Parathyroid adenoma (tissue), 2 donors: ENCODE results near the gene RNF32.
"Not testable (repeated sequence)": the region's sequence is repeated elsewhere in the genome, so short reads cannot be mapped to it uniquely, and the experiment has no call there.

Experiments used
- H2AFZ ChIP-seq: fragments of 300-600 bp; sonication (generic); one replicate; pipeline ENCODE4 v1.7.0; 2017; ENCODE audit warnings: antibody characterized with exemption, mild to moderate bottlenecking
- H3K27ac ChIP-seq: fragments of 300-600 bp; sonication (generic); one replicate; pipeline ENCODE4 v1.7.0; 2017
- H3K27me3 ChIP-seq: fragments of 300-600 bp; sonication (generic); one replicate; pipeline ENCODE4 v1.7.0; 2017; ENCODE audit warnings: low read length; ENCODE audit not compliant: control insufficient read depth, insufficient read depth
- H3K36me3 ChIP-seq: fragments of 300-600 bp; sonication (generic); one replicate; pipeline ENCODE4 v1.7.0; 2017; ENCODE audit warnings: low read length; ENCODE audit not compliant: control insufficient read depth, insufficient read depth
- H3K4me1 ChIP-seq: fragments of 300-600 bp; sonication (generic); one replicate; pipeline ENCODE4 v1.7.0; 2017; ENCODE audit warnings: control low read depth
- H3K4me2 ChIP-seq: fragments of 300-600 bp; sonication (generic); one replicate; pipeline ENCODE4 v1.7.0; 2017; ENCODE audit warnings: low read length
- H3K4me3 ChIP-seq: fragments of 300-600 bp; sonication (generic); one replicate; pipeline ENCODE4 v1.7.0; 2017; ENCODE audit warnings: low read depth, low read length
- H3K79me2 ChIP-seq: fragments of 300-600 bp; sonication (generic); one replicate; pipeline ENCODE4 v1.7.0; 2017; ENCODE audit warnings: control low read depth
- H3K9ac ChIP-seq: fragments of 300-600 bp; sonication (generic); one replicate; pipeline ENCODE4 v1.7.0; 2017; ENCODE audit warnings: mild to moderate bottlenecking
- H3K9me3 ChIP-seq: fragments of 300-600 bp; sonication (generic); one replicate; pipeline ENCODE4 v1.7.0; 2017; ENCODE audit warnings: low read length; ENCODE audit not compliant: control insufficient read depth
- CTCF ChIP-seq: fragments of 300-600 bp; sonication (generic); IDR thresholded peaks from one replicate; pipeline ENCODE4 v1.7.0; 2017; ENCODE audit warnings: antibody characterized with exemption, mild to moderate bottlenecking
- donor health status: primary hyperparathyroidism.

Gene RNF32

GRCh38 chr7:156642306-156643045 lies 1.9 kb downstream of the RNF32 start:
- H3K4me3 ChIP-seq = no peak overlapping the region
- no peak for TF ChIP-seq CTCF
- no peaks in the 10 kb centered on the region for H3K4me1 ChIP-seq
- H3K9me3 ChIP-seq = no peaks in the 10 kb centered on the region
- H3K4me2 ChIP-seq = no peak overlapping the region
- H3K27ac ChIP-seq = no peak overlapping the region
- no peaks in the 10 kb centered on the region for H3K79me2 ChIP-seq
- no peaks in the 10 kb centered on the region for H3K36me3 ChIP-seq
- no peaks in the 10 kb centered on the region for H3K27me3 ChIP-seq
- H3K9ac ChIP-seq = no peak overlapping the region
- no peak overlapping the region for H2AFZ ChIP-seq

DNA sequence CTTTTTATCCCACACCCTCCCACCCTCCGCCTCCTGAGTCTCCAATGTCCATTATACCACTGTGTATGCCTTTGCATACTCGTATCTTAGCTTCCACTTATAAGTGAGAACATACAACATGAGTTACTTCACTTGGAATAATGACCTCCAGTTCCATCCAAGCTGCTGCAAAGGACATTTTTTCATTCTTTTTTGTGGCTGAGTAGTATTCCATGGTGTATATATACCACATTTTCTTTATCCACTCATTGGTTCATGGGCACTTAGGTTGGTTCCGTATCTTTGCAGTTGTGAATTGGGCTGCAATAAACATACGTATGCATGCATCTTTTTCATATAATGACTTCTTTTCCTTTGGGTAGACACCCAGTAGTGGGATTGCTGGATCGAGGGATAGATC lies 6.8 kb downstream of the RNF32 start:
- H3K79me2 ChIP-seq, H3K9ac ChIP-seq, H3K4me2 ChIP-seq, H3K9me3 ChIP-seq, H3K36me3 ChIP-seq, H3K4me3 ChIP-seq, H3K4me1 ChIP-seq, H3K27ac ChIP-seq, H3K27me3 ChIP-seq, H2AFZ ChIP-seq: not testable (repeated sequence)

DNA sequence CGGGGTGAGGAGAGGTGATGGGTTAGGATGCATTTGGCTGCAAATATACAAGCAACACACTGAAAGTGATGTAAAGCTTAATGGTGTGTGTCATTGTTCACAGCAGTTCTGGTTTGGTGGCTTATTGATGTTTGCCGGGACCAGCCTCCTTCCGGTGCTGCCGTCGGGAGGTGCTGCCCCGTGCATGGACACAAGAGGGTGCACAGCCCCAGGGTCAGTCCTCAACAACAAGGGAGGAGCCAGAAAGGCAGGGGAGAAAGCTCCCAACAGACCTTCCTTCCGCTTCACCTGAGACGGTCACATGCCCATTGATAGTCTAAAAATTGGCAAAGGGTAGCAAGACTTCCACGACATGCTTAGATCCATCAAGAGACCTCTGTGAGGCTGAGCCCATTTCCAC lies 9.5 kb downstream of the RNF32 start:
- no peaks in the 10 kb centered on the region for H3K9me3 ChIP-seq
- no peaks in the 10 kb centered on the region for H3K79me2 ChIP-seq
- H3K27me3 ChIP-seq = no peaks in the 10 kb centered on the region
- no peak overlapping the region for H3K4me3 ChIP-seq
- H3K4me2 ChIP-seq = no peak overlapping the region
- H3K27ac ChIP-seq = no peak overlapping the region
- no peaks in the 10 kb centered on the region for H3K36me3 ChIP-seq
- no peak overlapping the region for H2AFZ ChIP-seq
- no peak overlapping the region for H3K9ac ChIP-seq
- TF ChIP-seq CTCF = peak; percentile 42
- H3K4me1 ChIP-seq = no peaks in the 10 kb centered on the region

DNA sequence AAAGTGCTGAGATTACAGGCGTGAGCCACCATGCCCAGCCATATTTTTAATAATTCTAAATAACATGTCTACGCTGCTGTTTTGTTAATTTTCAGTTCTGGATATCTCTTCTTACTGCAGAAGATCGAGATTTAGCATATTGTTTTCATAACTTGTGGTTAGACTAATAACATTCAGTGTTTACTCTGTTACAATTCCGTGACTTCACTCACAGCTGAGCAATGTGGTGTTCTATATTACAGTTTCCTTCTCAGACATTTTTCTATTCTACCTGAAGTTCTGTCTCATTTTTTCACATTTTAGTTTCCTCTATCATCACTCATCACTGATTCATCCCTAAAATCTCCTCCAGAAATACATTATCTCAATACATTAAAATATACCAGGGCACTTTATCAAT lies 10.9 kb downstream of the RNF32 start:
- Histone ChIP-seq H3K9ac (no peak overlapping the region), H3K27ac (no peak overlapping the region), H3K27me3 (no peaks in the 10 kb centered on the region), H3K79me2 (no peaks in the 10 kb centered on the region), H3K4me2 (no peak overlapping the region), H2AFZ (no peak overlapping the region), H3K9me3 (no peaks in the 10 kb centered on the region), H3K4me1 (no peaks in the 10 kb centered on the region), H3K4me3 (no peak overlapping the region), H3K36me3 (no peaks in the 10 kb centered on the region)
- no peak for TF ChIP-seq CTCF

GRCh38 chr7:156652886-156653568 lies 12.5 kb downstream of the RNF32 start:
- H2AFZ ChIP-seq = no peak overlapping the region
- no peaks in the 10 kb centered on the region for H3K27me3 ChIP-seq
- no peaks in the 10 kb centered on the region for H3K36me3 ChIP-seq
- no peak for TF ChIP-seq CTCF
- no peak overlapping the region for H3K4me3 ChIP-seq
- no peak overlapping the region for H3K9ac ChIP-seq
- H3K9me3 ChIP-seq = no peaks in the 10 kb centered on the region
- H3K4me2 ChIP-seq = no peak overlapping the region
- no peaks in the 10 kb centered on the region for H3K79me2 ChIP-seq
- no peak overlapping the region for H3K27ac ChIP-seq
- no peaks in the 10 kb centered on the region for H3K4me1 ChIP-seq
